Amniotic epithelial cell (primary cell): Measurements from ENCODE around the gene FITM1.

Experiments used
- DNase-seq: peaks from one replicate; pipeline ENCODE4 v3.0.0-alpha.2; 2010; ENCODE audit warnings: low read depth

Gene FITM1

DNA sequence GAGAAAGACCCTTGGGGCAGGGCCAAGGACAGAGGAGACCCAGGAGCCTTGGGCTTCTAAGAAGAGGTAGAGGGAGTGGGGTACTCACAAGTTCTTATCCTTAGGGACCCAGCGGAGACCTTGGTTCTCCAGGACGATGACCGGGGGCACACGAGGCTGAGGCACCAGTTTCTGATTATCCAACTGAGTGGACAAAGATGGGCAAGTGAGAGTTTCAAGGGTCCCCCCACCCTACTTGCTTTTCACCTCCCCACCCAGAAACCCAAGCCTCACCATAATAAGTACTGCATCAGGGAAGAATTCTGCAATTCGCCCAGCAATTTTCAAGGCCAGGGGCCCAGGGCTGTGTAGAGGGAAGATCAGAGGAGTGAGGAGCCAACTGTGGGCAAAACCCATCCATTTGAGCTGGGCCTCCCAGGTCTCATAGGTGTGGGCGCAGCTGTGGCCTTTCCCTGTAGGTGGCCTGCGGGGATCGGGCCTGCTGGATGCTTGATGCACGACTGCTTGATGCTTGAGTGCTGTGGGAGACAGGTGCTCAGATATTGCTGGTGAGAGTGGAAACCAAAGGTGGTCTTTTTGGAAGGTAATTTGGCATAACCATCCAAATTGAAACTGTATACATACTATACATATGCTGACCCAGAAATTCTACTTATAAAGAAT is 8.9 kb downstream of the FITM1 start:
- no peak for DNase-seq

DNA sequence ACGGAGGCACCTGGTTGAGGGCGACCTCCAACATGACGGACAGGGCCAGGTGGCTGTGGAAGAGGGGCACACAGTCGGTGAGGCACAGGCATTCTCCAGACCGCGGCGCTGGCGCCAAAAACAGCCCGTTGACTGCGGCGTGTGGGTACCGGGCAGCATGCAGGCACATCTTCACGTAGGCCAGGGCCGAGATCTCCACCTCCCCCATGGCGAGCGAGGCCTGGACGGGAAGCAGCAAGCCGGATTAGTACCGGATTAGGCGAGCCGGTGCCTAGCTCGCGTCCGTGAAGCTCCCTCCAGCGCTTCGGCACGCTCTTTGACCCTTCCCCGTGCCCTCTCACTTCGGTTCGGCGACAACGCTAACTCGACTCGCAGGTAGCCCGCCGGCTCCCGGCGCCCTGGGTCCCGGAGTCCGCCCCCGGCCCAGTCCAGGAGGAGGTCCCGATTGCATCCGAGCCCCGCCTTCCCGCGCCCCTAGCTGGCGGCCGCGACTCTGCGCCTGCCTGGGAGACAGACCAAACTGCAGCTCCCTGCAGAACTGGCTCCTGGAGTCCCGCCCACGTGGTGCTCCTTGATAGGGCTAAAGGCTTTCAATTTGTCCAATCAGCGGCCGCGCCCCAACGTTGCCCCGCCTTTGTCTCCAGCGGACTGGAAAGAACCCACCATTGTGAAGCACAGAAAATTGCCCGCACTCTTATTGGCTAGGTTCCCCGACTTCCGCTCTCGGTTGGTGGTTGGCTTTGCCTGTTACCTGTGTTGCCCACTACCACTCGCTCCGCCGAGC is 10.8 kb downstream of the FITM1 start, which contains the start of gene EMC9:
Gene EMC9 (minus strand): TSS at position 495 of the 784 bp plus-strand sequence. CDS start 287 bp downstream, at position 208.
- DNase-seq = peak; percentile 99

DNA sequence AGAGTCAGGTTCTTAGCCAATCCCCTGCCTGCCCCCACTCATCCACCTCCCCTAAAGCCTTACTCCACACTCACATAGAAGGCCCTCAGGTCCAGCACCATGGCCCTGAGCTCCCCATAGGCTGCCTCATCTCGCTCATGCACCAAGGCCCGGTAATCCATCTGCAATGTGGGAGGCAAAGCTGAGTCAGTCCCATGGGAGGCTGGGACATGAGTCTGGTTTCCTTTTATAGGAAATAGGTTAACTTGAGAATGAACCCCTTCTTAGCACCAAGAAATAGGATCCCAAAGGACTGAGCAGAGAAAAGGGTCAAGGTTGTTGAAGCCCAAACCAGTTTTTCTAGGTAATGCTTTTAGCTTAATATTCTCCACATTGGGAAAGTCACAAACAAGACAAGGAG is 13.1 kb downstream of the FITM1 start:
- peak; percentile 58 for DNase-seq

DNA sequence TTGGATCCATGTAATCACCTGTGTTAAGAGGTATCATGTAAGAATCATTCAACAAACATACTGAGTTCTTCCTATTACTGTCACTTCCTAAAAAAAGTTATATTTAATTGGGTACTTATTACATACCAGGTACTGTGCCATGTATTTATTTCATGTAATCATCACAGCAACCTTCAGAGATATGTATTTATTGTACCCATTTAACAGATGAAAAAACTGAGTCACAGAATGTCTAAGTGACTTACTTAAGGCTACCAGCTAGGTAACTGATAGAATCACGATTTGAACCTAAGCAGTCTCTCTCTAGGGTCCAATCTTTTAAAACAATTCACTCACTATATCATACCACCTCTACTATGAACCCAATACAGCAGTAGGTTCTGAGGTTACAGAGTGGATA is 14.0 kb downstream of the FITM1 start:
- no peak for DNase-seq

DNA sequence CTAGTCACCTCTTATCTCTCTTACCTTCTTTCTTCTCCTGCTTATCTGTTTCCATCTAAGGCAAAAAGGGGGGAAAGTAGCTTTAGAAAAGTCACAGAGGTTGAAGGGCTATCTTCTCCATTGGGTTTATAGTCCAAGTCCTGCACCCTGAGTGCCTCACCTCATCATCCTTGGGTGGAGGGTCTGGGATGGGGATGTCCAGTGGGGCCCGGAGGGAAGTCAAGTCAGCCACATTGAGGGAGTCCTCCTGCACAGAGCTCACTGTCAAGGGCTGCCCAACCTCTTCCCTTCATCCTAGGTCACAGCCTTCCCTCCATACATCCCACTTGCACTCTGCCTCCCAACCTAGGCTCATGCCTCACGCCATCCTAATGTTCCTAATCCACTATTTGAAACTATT is 14.8 kb downstream of the FITM1 start:
- DNase-seq = no peak

DNA sequence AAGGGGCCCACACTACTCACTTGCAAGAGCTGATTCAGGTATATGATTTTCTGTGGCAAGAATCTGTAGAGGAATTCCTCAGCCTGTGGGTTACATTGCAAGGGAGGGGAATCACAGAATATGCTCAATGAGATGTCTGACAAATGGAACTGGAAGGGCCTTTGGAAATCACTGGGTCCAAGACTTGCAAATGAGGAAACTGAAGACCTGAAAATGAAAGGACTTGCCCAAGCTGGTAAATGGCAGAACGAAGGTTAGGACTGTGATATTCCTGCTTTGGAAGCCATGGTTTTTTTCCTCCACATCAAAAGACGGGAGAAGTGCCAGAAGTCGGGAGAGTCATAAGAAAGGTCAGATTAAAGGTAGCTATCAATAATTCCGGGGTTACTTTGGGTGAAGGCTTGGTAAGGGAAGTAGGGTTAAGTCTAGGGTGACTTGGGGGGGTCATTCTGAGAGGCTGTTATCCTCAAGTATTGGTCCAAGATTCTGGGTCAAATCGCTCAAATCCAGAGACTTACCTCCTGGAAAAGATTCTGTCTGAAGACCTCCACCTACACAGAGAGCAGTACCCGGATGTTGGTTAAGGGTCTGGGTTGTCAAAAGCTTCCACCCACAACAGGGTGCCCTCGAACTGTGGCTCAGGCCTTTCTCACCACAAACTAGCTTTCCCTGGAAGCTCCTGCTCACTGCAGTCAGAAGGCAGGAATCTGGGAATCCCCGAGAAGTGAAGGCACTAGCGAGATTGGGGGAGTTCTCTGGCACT is 15.4 kb downstream of the FITM1 start:
- peak; percentile 68 for DNase-seq

DNA sequence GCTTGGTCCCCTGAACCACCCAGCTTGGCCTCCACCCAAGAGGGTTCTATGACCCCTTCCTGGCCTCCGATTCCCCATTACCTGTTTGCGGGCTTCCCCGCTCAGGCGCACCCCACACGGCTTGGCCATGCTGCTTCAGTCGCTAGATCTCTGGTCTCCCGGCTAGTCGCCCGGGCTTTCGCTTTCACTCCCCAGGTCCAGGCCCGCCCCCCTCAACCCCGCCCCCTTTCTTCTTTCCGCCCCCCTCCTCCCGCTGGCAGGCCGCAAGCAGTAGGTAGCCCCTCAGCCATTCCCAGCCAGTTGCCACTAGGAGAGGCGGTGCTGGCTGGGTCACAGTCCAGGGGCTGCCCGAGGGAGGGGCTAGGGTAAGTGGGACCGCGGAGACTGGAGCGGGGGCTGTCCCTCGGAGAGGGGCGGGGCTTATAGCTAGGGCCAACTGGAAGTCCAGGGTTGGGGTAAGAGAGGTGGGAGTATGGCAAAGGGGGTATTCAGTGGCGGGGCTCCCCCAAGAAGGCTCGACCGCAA is 16.1 kb downstream of the FITM1 start, which contains the start of gene PSME2:
Gene PSME2 (minus strand): TSS at position 158 of the 525 bp plus-strand sequence. CDS start 29 bp downstream, at position 129.
- peak; percentile 96 for DNase-seq

DNA sequence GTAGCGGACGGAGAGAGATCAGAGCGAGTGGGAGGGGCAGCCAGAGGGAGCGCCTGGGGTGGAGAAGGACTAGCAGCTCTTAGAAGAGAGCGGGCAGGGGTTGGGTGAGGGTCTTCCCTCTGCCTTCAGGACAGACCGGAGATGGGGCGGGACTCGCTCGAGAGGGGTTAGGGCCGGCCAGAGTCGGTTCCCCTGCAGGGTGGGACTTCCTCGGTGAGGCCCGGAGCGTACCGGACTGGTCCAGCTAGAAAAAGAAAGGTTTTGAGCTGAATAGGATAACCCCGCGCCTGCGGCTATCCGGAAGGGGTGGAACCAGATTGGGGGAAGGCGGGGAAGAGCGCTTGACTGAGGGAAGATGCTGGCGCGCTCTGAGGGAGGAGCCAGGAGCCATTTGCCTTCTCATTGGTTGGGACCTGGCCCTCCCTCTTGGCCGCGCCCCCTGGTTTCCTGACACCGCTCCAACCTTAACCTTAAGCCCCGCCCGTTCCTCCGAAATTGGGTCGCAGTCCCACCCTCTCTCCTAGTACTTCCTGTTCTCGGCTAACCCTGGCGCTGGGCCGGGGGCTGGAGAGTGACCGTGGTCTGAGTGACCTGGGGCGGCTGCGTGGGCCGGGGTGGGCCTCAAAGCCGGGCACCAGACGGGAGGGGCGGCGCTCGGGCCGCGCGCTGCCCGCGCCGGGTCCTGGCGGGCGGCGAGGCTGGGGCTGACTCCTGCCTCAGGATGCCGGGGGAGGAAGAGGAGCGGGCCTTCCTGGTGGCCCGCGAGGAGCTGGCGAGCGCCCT is 16.7 kb downstream of the FITM1 start, which contains the start of gene RNF31:
Gene RNF31 (plus strand): TSS at position 521 of the 783 bp plus-strand sequence. CDS start 201 bp downstream, at position 722.
- DNase-seq = peak; percentile 97

DNA sequence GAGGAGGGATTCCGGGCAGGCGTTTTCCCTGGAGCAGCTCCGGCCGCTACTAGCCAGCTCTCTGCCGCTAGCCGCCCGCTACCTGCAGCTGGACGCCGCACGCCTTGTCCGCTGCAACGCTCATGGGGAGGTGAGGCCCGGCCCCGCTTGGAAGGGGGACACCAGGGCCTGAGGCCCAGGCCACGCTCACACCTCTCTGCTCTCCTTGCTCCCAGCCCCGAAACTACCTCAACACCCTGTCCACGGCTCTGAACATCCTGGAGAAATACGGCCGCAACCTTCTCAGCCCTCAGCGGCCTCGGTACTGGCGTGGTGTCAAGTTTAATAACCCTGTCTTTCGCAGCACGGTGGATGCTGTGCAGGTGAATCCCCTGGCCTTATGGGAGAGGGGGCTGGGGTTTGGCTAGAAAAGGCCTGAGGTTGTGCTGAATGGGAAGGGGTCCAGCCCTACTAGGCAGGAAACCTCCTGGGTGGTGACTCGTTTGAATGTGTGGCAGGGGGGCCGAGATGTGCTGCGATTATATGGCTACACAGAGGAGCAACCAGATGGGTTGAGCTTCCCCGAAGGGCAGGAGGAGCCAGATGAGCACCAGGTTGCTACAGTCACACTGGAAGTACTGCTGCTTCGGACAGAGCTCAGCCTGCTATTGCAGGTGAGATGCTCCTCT is 17.4 kb downstream of the FITM1 start:
- DNase-seq = no peak

DNA sequence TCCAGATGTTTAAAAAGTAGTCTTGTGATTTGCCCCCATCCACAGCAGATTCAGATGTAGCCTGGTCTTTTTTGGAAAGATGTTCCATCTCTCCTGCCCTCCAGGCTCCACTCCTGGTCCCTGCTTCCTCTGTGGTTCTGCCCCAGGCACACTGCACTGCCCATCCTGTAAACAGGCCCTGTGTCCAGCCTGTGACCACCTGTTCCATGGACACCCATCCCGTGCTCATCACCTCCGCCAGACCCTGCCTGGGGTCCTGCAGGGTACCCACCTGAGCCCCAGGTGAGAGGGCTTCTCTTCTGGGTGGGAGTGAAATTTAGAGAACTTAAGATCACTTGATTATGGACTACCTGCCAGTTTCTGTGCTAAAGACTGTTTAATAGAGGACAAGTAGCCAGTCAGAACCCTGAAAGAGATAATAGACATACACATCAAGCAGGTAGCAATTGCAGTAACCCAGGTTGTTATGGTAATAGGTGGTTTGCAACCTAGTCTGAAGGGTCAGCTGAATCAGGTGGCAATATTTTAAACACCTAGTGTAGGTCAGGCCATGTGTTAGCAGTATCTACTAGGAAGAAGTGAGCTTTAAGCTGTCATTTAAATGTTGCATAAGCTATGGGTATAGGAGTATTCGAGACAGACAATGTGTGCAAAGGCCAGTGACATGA is 19.0 kb downstream of the FITM1 start:
- DNase-seq = no peak

DNA sequence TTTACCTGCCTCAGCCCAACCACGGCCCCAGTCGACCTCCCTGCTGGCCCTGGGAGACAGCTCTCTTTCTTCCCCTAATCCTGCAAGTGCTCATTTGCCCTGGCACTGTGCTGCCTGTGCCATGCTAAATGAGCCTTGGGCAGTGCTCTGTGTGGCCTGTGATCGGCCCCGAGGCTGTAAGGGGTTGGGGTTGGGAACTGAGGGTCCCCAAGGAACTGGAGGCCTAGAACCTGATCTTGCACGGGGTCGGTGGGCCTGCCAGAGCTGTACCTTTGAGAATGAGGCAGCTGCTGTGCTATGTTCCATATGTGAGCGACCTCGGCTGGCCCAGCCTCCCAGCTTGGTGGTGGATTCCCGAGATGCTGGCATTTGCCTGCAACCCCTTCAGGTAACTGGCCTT is 19.6 kb downstream of the FITM1 start:
- DNase-seq = no peak

DNA sequence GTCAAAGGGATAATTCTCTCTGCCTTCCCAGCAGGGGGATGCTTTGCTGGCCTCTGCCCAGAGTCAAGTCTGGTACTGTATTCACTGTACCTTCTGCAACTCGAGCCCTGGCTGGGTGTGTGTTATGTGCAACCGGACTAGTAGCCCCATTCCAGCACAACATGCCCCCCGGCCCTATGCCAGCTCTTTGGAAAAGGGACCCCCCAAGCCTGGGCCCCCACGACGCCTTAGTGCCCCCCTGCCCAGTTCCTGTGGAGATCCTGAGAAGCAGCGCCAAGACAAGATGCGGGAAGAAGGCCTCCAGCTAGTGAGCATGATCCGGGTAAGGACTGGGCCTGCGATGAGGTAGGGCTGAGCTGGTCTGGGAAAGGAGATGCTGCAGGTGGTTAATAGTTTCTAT is 20.1 kb downstream of the FITM1 start:
- DNase-seq = no peak

DNA sequence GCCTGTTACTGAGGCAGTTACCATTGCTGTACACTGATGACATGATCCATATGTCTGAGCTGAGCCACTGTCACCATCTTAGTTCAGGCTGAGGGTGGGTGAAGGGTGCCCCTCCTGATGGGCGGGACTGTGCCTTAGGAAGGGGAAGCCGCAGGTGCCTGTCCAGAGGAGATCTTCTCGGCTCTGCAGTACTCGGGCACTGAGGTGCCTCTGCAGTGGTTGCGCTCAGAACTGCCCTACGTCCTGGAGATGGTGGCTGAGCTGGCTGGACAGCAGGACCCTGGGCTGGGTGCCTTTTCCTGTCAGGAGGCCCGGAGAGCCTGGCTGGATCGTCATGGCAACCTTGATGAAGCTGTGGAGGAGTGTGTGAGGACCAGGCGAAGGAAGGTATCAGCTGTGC is 20.5 kb downstream of the FITM1 start:
- no peak for DNase-seq

DNA sequence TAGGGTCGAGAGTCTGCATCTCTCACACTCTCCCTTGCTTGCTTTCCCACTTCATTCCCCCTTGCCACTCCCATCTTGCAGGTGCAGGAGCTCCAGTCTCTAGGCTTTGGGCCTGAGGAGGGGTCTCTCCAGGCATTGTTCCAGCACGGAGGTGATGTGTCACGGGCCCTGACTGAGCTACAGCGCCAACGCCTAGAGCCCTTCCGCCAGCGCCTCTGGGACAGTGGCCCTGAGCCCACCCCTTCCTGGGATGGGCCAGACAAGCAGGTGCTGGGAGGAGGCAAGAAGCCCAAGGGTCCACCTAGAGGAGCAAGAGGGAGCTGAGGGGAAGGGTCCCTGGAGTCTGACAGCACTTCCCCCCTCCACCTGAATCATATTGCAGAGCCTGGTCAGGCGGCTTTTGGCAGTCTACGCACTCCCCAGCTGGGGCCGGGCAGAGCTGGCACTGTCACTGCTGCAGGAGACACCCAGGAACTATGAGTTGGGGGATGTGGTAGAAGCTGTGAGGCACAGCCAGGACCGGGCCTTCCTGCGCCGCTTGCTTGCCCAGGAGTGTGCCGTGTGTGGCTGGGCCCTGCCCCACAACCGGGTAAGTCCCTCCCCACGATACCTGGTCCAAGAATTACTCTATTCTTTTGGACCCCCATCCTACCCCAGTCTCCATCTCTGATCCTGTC is 21.1 kb downstream of the FITM1 start:
- no peak for DNase-seq

DNA sequence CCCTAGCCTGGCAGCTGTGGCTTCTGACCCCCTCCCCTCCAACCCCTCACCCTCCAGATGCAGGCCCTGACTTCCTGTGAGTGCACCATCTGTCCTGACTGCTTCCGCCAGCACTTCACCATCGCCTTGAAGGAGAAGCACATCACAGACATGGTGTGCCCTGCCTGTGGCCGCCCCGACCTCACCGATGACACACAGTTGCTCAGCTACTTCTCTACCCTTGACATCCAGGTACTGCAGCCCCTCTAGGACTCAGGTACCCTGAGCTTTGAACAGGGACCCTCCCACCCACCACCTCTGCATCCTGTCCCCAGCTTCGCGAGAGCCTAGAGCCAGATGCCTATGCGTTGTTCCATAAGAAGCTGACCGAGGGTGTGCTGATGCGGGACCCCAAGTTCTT is 24.6 kb downstream of the FITM1 start:
- DNase-seq = no peak

DNA sequence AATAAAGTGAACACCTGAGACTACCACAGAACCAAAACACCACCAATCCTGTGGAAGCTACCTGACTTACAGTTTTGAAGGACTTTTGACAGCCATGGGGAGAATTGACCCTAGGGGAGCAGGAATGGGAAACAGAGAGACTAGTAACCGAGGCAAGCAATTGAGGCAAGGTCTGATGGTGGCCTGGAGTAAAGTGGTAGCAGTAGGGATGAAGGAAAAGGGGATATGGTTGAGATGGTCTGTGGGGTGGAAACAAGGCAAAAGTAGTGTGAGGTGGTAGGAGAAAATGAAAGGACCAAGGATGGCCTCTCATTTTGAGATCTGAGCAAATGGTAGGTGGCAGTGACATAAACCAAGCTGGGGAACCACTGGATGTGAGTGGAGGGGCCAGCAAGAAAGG is 26.4 kb downstream of the FITM1 start:
- no peak for DNase-seq

DNA sequence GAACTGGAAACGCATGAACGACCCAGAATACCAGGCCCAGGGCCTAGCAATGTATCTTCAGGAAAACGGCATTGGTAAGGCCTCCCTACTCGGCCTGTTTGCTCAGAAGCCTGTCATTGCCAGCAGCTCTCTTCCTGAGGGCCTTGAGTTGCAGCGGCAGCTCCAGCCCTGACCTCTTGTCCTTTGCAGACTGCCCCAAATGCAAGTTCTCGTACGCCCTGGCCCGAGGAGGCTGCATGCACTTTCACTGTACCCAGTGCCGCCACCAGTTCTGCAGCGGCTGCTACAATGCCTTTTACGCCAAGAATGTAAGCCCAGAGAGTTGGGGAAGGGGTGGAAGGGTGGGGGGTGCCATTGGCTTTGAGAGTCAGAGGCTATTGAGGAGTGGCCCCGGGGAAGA is 26.9 kb downstream of the FITM1 start:
- DNase-seq = no peak

DNA sequence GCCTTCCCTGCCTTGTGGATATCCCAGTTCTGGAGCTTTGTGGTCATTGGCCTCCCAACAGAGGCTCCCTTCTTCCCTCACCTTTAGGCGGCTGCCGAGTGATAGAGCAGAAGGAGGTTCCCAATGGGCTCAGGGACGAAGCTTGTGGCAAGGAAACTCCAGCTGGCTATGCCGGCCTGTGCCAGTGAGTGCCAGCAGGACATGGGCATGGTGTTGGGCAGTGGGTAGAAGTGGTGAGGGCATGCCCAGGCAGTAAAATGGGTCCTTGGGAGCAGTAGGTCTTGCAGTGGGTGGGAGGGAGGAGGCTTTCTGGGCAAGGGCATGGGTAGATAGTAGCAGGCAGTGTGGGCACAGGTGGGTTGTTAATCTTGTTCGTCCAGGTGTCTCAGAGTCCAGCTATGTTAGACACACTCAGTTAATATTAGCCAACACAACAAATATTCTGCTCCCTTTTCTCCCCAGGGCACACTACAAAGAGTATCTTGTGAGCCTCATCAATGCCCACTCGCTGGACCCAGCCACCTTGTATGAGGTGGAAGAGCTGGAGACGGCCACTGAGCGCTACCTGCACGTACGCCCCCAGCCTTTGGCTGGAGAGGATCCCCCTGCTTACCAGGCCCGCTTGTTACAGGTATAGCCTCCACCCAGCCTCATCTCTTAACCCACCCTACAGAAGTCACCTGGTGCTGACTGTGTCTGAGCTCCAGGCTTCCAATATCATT is 29.5 kb downstream of the FITM1 start:
- DNase-seq = no peak

DNA sequence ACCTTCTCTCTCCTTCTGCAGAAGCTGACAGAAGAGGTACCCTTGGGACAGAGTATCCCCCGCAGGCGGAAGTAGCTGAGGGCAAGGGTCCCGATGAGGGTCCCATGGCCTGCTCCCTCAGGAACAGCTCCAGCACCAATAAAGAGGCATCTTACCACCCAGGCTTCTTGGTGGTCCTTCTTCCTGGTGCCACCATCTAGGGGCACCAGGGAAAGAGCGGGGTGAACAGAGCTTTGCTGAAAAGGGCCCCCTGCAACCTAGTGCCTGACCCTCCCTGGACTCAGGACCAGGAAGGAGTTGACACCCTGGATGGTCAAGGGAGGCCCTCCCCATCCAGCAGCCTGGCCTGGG is 30.0 kb downstream of the FITM1 start:
- DNase-seq = no peak
